CD14-positive monocyte (primary cell): Measurements from ENCODE around the gene NR2F1. TPM values are rescaled to one million over a fixed set of nuclear protein-coding genes. Genes with fewer than 3 reads are reported as not detected.
A peak's percentile ranks its signal among the peaks of the same experiment; 100 is the strongest.

Experiments used
- DNase-seq, 3 donors: peaks; one replicate each; pipeline ENCODE4 v3.0.0-alpha.2; 2011 to 2022
- H2AFZ ChIP-seq: 2 replicates; pipeline ENCODE4 v1.6.0; 2012; ENCODE audit warnings: mild to moderate bottlenecking, low read depth, low read length, inconsistent platforms; ENCODE audit not compliant: insufficient read depth, poor library complexity, severe bottlenecking
- H3K27ac ChIP-seq, 2 donors: 1 replicate in 1 of 2; 2 replicates in 1 of 2; pipeline ENCODE4 v1.5.1; 2012 to 2013; ENCODE audit warnings: low read length in 2 of 2, control low read depth in 1 of 2, inconsistent platforms in 1 of 2, low read depth in 1 of 2, mild to moderate bottlenecking in 1 of 2
- H3K27me3 ChIP-seq, 2 donors: one replicate each; pipeline versions ENCODE4 v1.6.0 to v1.6.1; 2011 to 2013; ENCODE audit warnings: low read length in 2 of 2; ENCODE audit not compliant: control insufficient read depth in 2 of 2, insufficient read depth in 2 of 2
- H3K36me3 ChIP-seq, 2 donors: replicated peaks in 1 of 2; 1 replicate in 1 of 2; 2 replicates in 1 of 2; pipeline versions ENCODE4 v1.5.1 to v1.6.1; 2012 to 2013; ENCODE audit warnings: low read length in 2 of 2, control low read depth in 1 of 2, inconsistent platforms in 1 of 2, mild to moderate bottlenecking in 1 of 2; ENCODE audit not compliant: insufficient read depth in 2 of 2, control insufficient read depth in 1 of 2
- H3K4me1 ChIP-seq, 2 donors: 1 replicate in 1 of 2; 2 replicates in 1 of 2; pipeline versions ENCODE4 v1.5.1 to v1.6.1; 2012 to 2013; ENCODE audit warnings: low read length in 2 of 2, control low read depth in 1 of 2, inconsistent platforms in 1 of 2, mild to moderate bottlenecking in 1 of 2, moderate library complexity in 1 of 2; ENCODE audit not compliant: insufficient read depth in 2 of 2, control insufficient read depth in 1 of 2
- H3K4me2 ChIP-seq: replicated peaks from 2 replicates; pipeline ENCODE3; 2012; ENCODE audit warnings: low read length, moderate library complexity, mild to moderate bottlenecking; ENCODE audit not compliant: poor library complexity, severe bottlenecking; ENCODE audit errors: extremely low read depth
- H3K4me3 ChIP-seq, 3 experiments: fragments of 200-600 bp in 1 of 3; sonication (generic) in 1 of 3; replicated peaks in 1 of 3; 1 replicate in 2 of 3; 2 replicates in 1 of 3; pipeline ENCODE4 v1.5.1; 2011 to 2013; ENCODE audit warnings: low read length in 3 of 3, mild to moderate bottlenecking in 3 of 3, control low read depth in 2 of 3, low read depth in 2 of 3, inconsistent platforms in 1 of 3, moderate library complexity in 1 of 3
- H3K79me2 ChIP-seq: 2 replicates; pipeline ENCODE4 v1.6.0; 2012; ENCODE audit warnings: mild to moderate bottlenecking, control low read depth, inconsistent platforms, low read length, moderate library complexity; ENCODE audit not compliant: insufficient read depth
- H3K9ac ChIP-seq: 2 replicates; pipeline ENCODE4 v1.6.0; 2017; ENCODE audit warnings: low read length, mild to moderate bottlenecking; ENCODE audit not compliant: insufficient read depth, poor library complexity, severe bottlenecking
- H3K9me3 ChIP-seq, 2 donors: replicated peaks in 1 of 2; 1 replicate in 1 of 2; 2 replicates in 1 of 2; pipeline versions ENCODE4 v1.5.1 to v1.6.1; 2012 to 2013; ENCODE audit warnings: low read length in 2 of 2, control low read depth in 1 of 2; ENCODE audit not compliant: control insufficient read depth in 1 of 2, insufficient read depth in 1 of 2
- H4K20me1 ChIP-seq: 2 replicates; pipeline ENCODE4 v1.6.0; 2012; ENCODE audit warnings: mild to moderate bottlenecking, low read length, control low read depth, moderate library complexity; ENCODE audit not compliant: insufficient read depth
- H3K27ac Mint-ChIP-seq, 7 donors: one replicate each; pipeline ENCODE4 v1.8.0; 2020; ENCODE audit warnings: mild to moderate bottlenecking in 7 of 7, mixed read lengths in 7 of 7, moderate library complexity in 6 of 7, inconsistent platforms in 2 of 7
- H3K27me3 Mint-ChIP-seq, 3 donors: one replicate each; pipeline ENCODE4 v1.8.0; 2021 to 2022; ENCODE audit warnings: low read depth in 3 of 3, mild to moderate bottlenecking in 3 of 3, mixed read lengths in 3 of 3, moderate library complexity in 3 of 3, inconsistent platforms in 1 of 3
- H3K36me3 Mint-ChIP-seq, 2 donors: one replicate each; pipeline ENCODE4 v1.8.0; 2020; ENCODE audit warnings: mixed read lengths in 2 of 2, inconsistent platforms in 1 of 2, mild to moderate bottlenecking in 1 of 2
- H3K4me1 Mint-ChIP-seq: one replicate; pipeline ENCODE4 v1.8.0; 2020; ENCODE audit warnings: mild to moderate bottlenecking, mixed read lengths
- H3K4me3 Mint-ChIP-seq, 2 donors: one replicate each; pipeline ENCODE4 v1.8.0; 2020; ENCODE audit warnings: mild to moderate bottlenecking in 2 of 2, mixed read lengths in 2 of 2, moderate library complexity in 1 of 2
- H3K9me3 Mint-ChIP-seq, 7 donors: one replicate each; pipeline ENCODE4 v1.8.0; 2020 to 2022; ENCODE audit warnings: mixed read lengths in 7 of 7, mild to moderate bottlenecking in 6 of 7, moderate library complexity in 6 of 7, inconsistent platforms in 2 of 7
- WGBS: methylation state at CpG from one replicate; pipeline ENCODE4 v1.1.5; 2013; ENCODE audit warnings: missing lambda C conversion rate; ENCODE audit not compliant: insufficient coverage; 5-methylcytosine and 5-hydroxymethylcytosine counted together
- intact Hi-C, 2 donors: fragments of 100-400 bp; cut with micrococcal nuclease; formaldehyde crosslinking; loops; one replicate each; pipeline versions ENCODE4 v1.15.0 to v1.15.1; 2023
- polyA plus RNA-seq, 3 donors: library from polyadenylated mRNA; depleted of rRNA in 1 of 3; unstranded in 2 of 3; stranded (reverse) in 1 of 3; fragments of 300-500 nt in 2 of 3; fragments of >200 nt in 1 of 3; fragmentation: Illumina TruSeq in 2 of 3; gene quantifications; 1 replicate in 2 of 3; 2 replicates in 1 of 3; pipeline ENCODE4 v1.2.3, GENCODE V29; 2012 to 2021
- TF ChIP-seq, protein P1 (sequence below): fragments of 200-600 bp; IDR thresholded peaks from one replicate; pipeline ENCODE4 v1.8.0; 2022; ENCODE audit warnings: antibody characterized with exemption, mild to moderate bottlenecking

The NR2F1 gene
- polyA plus RNA-seq, 3 donors = not detected

DNA sequence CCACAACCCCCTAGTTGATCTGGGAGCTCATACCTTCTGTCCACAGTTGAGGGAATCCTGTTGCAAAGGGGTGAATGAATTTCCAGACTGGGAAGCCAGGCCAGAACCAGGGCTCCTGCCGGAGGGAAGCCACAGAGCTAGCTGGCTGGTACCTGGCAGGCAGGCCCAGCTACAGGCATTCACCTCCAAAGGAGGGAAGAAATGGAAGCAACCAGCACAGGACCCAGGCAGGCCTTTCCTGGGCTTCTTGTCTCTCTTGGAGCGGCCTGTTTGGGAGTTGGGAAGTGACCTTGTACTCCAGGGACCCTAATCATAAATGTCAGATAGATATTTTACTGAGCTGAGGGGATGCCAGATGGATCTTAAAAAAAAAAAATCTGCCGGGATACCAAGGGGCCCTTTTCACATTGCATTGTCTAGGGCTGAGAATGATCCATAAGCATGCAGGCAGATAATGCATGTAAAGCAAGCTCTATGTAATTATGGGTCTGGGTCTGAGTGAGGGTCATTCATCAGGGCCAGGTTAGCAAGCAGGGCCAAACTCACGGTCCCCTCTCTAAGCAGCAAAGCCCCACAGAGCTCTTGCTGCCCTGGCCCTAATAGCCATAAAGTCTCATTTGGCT lies 8.4 kb downstream of the NR2F1 start:
- Histone ChIP-seq H3K9me3 (peaks cover 19 to 64% of the 10 kb centered on the region in 2 donors), H3K79me2 (no peaks in the 10 kb centered on the region), H4K20me1 (no peaks in the 10 kb centered on the region), H3K4me3 (no peak overlapping the region), H3K9ac (no peak overlapping the region), H3K27ac (no peak overlapping the region), H2AFZ (no peak overlapping the region), H3K36me3 (no peaks in the 10 kb centered on the region), H3K4me2 (no peak overlapping the region), H3K4me1 (peaks cover 0 to 1% of the 10 kb centered on the region in 2 donors), H3K27me3 (peaks cover 86 to 97% of the 10 kb centered on the region in 2 donors)
- Mint-ChIP-seq H3K27ac (no peak overlapping the region), H3K9me3 (peaks cover 3 to 48% (median 33%) of the 10 kb centered on the region in 7 donors), H3K4me3 (peak overlapping the region in 1 of 2 donors; percentile 63), H3K4me1 (peaks cover 30% of the 10 kb centered on the region), H3K27me3 (peaks cover 18 to 96% (median 55%) of the 10 kb centered on the region in 3 donors), H3K36me3 (peaks cover 3 to 14% of the 10 kb centered on the region in 2 donors)
- no peak for DNase-seq
- TF ChIP-seq, protein P1, sequence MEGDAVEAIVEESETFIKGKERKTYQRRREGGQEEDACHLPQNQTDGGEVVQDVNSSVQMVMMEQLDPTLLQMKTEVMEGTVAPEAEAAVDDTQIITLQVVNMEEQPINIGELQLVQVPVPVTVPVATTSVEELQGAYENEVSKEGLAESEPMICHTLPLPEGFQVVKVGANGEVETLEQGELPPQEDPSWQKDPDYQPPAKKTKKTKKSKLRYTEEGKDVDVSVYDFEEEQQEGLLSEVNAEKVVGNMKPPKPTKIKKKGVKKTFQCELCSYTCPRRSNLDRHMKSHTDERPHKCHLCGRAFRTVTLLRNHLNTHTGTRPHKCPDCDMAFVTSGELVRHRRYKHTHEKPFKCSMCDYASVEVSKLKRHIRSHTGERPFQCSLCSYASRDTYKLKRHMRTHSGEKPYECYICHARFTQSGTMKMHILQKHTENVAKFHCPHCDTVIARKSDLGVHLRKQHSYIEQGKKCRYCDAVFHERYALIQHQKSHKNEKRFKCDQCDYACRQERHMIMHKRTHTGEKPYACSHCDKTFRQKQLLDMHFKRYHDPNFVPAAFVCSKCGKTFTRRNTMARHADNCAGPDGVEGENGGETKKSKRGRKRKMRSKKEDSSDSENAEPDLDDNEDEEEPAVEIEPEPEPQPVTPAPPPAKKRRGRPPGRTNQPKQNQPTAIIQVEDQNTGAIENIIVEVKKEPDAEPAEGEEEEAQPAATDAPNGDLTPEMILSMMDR = no peak
- intact Hi-C loops = no loop called here
- WGBS = 60% methylated on average over 3 of the region's 4 CpGs

DNA sequence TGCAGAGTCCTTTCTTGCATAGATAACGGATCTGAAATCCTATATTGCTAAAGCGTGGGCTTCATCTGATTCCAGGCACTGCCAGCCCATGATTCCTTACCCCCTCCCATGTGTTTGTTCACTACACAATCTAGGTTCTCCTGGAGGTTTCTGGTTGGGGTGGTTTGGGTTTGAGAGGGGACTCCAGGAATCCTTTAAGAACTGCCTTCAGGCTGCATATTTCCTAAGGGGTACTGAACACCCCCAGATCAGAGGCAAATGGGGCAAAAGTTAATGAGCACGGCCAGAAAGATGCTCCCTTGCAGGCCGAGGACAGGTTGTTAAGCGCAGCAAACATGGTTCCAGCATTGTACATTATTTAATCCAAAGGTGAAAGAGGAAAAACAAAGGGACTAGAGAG lies 9.9 kb downstream of the NR2F1 start:
- H3K4me3 ChIP-seq = no peak overlapping the region
- Mint-ChIP-seq H3K27me3 (peaks cover 4 to 88% (median 41%) of the 10 kb centered on the region in 3 donors), H3K27ac (no peak overlapping the region), H3K9me3 (peaks cover 5 to 52% (median 43%) of the 10 kb centered on the region in 7 donors), H3K36me3 (peaks cover 5 to 18% of the 10 kb centered on the region in 2 donors), H3K4me3 (peak overlapping the region in 1 of 2 donors; percentile 86), H3K4me1 (peaks cover 36% of the 10 kb centered on the region)
- no peak overlapping the region for H3K4me2 ChIP-seq
- peaks cover 13 to 16% of the 10 kb centered on the region in 2 donors for H3K4me1 ChIP-seq
- no peaks in the 10 kb centered on the region for H3K36me3 ChIP-seq
- no peak overlapping the region for H2AFZ ChIP-seq
- intact Hi-C loops = no loop called here
- H3K27me3 ChIP-seq = peaks cover 85 to 97% of the 10 kb centered on the region in 2 donors
- no CpG with 5 or more reads among the region's 5 CpGs for WGBS
- TF ChIP-seq, protein P1 = no peak
- no peaks in the 10 kb centered on the region for H4K20me1 ChIP-seq
- no peak overlapping the region for H3K9ac ChIP-seq
- no peaks in the 10 kb centered on the region for H3K79me2 ChIP-seq
- no peak for DNase-seq
- peaks cover 26 to 71% of the 10 kb centered on the region in 2 donors for H3K9me3 ChIP-seq
- no peak overlapping the region for H3K27ac ChIP-seq
